Measurements from ENCODE around the gene RASD1.
A peak's percentile ranks its signal among the peaks of the same experiment; 100 is the strongest.
"Not testable (repeated sequence)": the region's sequence is repeated elsewhere in the genome, so short reads cannot be mapped to it uniquely, and the experiment has no call there.

Gene RASD1

DNA sequence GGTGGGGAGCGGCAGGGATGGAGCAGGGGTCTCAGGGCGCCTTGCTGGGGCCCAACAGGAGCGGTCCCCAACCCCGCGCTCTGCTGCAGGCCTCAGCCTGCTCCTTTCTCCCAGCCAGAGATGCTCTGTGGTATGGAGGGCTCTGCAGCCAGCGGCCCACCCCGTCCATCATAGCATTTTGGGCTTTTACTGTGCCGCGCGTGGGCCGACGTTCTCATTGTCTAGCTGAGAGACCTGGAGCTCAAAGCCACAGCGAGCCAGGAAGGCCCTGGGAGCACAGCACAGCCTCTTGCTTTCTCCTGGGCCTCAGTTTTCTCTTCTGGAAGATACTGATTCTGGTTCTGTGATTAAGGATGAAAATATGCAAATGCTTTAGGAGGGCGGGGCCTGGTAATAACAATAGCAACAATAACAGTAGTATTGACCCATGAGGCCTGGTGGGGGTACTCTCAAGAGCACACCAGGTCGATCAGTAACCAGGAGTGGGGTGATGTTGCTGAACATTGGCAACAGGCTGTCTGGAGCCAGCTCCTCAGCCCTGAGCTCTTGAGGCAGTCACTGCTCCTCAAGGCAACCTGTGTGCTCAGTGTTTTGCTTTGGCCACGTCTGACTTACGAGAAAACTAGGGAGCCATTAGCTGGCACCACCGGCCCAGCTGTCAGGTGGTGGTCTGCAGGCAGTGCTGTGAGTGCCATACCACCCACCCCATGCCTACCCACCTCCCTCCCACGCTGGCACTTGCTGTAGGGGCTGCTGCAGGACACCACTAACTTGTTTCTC is 1.1 kb upstream of the RASD1 start:
- DNase-seq (ENCODE audit: low read depth), result no peak

DNA sequence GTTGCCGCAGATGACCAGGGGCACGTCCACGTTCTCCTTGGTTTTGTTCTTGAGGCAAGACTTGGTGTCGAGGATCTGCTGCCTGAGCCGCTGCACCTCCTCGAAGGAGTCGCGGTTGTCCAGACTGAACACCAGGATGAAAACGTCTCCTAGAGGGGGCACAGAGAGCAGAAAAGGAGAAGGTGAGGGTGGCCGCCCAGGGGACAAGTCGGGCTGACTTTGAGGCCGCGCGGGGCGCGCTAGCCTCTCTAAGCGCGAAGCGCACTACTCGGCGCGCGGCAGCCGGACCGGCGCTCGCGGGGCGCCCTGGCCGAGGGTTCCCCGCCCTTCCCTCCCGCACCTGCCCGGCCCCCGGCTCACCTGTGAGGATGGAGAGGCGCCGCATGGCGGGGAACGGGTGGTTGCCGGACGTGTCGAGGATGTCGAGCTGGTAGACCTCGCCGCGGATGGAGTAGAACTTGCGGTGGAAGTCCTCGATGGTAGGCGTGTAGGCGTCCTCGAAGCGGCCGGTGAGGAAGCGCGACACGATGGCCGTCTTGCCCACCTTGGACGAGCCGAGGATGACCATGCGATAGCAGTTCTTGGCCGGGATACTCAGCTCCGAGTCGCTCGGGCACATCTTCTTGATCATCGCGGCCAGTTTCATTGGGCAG is 533 bp downstream of the RASD1 start:
- DNase-seq (ENCODE audit: low read depth), result no peak

DNA sequence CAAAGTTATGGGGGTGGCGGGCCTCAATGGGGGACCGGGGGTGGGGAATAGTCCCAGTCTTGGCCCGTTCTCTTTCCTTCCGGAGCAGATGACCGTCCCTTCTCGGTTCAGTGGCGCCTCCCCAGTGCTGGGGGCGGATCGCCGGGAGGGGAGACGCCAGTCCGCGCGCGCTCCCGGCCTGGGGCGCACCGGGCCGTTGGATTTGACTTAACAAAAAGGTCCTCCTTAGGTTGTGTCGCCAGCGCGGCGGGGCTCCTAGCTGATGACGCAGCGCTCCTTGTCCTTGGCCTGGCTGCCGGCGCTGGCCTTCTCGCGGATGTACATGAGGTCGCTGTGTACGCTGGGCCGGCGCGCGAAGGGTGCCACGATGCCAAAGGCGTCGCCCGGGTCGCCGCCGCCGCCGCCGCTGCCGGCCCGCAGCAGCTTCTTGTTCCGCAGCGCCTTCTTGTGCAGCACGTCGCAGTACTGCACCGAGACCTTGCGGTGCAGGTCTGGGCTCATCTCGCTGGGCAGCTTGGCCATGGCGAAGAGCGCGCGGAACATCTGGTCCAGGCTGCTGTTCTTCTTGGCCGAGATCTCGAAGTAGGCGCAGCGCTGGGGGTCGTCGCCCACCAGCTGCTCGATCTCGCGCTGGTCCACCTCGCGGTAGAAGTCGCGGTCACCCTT is 1.2 kb downstream of the RASD1 start:
- no peak for DNase-seq (ENCODE audit: low read depth)

DNA sequence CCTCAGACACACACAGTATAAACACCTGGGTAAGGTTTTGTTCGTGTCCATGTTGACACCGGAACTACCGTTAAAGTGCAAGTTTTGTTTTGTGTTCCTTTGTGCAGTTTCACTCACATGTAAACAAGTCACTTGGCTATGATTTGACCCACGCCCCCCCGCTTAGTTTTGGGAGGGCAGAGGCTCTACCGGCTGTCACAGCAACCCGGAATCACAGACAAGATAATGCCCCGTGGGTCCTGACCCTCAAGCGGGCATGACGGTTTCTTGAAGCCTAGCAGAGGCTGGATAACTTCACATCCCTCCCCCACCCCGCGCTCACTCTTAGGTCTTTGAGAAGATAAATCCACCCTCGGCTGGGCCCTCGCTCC is 1.7 kb downstream of the RASD1 start:
- DNase-seq (ENCODE audit: low read depth), result no peak

DNA sequence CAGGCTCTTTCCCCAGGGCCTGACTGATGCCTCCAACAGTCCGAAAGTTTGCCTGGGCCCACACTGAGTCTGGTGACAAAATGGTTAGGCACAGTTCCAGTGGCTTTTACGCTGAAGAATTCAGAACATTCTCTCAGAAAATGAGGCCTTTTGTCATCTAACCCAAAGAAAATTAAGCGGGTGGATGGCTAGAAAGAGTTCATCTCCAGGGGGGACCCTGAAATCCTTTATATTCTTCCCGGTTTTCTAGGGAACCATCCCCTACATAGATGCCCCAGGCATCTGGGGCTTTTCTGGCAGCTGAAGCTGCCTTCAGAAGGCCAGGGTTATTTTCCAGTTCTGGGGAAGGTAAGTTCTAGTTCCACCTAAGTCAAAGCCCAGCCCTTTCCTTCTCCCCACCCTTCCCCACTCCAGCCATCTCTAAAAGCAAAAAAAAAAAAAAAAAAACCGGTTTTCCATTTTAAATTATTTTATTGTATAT is 2.2 kb downstream of the RASD1 start:
- no peak for DNase-seq (ENCODE audit: low read depth)

DNA sequence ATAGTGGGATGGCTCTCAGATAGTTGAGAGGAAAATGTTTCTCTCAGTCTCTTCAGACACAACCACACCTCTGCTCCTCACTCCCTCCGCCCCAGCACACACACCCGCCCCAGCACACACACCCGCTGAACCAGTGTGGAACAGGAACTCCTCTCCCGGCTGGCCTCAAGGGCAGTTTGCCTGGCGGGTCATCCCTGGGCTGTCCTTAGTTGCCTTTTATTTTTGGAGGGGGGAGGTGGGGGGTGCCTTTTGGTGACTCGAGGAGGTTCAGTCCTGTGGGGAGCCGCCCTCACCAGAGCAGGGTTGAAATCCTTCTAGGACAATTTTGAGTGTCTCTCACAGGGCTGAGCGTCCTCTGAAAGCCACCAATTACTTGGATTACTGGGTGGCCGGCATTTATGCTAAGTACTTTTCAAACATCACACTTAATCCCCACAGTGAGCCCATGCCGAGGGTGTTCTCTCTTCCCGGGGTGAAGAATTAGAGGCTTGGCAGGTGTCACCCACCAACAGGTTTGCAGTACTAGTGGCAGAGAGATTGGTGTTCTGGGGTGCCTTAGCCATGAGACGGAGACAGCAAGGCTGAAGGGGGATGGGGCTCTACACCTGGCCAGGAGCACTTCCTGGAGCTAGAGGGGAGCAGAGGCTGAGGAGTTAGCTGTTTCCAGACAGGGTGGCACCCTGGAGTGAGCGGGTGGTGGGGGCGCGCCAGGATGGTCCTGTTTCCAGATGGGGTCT is 2.8 kb downstream of the RASD1 start:
- DNase-seq (ENCODE audit: low read depth), result no peak

DNA sequence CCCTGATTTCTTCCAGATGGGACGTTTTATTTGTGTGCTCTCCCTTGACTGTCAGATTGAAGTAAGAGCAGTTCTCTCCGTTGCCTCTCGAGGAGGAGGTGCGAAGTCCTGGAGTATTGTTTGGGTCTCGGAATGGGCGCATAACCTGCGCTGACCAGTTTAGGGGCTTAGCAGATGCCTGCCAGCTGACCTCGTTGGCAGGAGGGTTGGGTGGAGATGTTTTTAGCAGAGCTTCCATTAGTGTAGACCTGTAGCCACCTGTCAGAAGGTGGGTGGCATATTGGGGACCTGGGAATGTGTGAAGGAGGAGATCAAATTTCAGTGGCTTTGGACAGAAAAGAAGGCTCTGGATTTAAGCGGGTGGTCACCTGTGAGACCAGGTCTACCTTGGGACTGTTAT is 3.6 kb downstream of the RASD1 start:
- no peak for DNase-seq (ENCODE audit: low read depth)

DNA sequence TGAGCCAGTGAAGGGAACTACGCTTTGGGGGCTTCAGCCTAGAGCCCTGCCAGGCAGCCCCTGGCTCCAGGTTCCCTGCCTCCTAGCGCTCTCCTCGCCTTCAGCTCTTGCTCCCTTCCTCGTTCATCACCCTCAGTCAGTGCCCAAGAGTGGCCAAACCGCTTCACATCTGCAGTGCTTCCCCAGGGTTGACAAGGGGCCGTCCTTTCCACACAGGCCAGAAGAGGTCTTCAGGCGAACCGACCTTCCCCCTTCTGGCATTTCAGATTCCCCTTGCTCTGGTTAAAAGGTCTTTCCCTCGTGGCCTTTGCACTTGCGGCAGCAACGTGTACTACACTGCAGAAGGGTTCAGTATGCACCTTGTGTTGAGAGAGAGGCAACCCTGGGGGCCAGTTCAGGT is 4.1 kb downstream of the RASD1 start:
- no peak for DNase-seq (ENCODE audit: low read depth)

DNA sequence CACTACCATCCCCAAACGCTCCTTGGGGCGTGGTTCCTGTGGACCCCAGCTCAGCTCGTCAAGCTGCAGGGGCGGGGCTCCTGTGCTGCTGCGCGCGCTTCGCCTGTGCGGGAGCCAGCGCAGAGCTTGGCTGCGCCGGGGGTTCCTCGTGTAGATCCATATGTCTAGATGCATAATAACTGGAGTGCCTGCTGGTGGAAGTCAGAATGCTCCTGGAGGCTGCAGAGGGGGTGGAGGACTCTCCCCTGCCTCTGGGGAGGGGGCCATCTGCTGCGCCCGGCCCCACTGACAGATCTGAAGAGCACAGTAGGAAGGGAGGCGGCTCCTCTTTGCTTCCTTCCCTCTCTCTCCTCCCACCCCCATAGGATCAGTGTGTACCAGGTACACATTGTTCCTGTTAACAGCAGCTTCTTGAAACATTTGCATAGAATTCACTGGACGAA is 4.6 kb downstream of the RASD1 start:
- no peak for DNase-seq (ENCODE audit: low read depth)

DNA sequence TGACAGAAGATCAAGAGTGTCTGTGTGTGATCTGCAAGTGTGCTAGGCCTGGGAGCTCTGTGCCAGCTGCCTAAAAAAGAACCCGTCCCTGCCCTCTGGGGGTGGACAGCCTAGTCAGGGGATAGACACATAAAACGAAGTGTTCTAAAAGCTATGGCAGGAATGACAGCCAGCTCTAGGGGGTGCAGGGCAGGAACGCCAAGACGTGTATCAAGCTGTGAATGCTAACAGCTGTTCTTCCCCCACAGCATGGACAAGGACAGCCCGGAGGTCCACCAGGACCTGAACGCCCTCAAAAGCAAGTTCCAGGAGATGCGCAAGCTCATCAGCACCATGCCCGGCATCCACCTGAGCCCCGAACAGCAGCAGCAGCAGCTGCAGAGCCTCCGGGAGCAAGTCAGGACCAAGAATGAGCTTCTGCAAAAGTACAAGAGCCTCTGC is 5.1 kb downstream of the RASD1 start:
- no peak for DNase-seq (ENCODE audit: low read depth)

DNA sequence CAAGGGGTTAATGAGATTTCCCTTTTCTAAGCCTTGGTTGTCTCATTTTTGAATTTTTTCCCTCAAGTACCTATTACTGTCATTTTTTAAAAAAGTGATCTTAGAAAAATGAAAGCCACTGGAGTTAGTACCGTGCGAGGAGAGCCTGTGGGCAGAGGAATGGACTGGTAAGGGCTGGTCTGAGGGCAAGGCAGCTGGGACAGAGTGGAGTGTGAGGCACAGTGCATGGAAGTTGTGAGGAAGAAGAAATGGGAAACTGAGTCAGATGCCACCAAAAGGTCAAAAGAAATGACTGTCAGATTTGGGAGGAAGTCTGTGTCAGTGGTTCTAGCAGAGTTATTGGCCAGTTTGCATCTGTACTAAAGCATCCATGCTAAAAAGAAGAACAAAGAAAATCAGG is 8.2 kb downstream of the RASD1 start:
- DNase-seq (ENCODE audit: low read depth), result no peak

DNA sequence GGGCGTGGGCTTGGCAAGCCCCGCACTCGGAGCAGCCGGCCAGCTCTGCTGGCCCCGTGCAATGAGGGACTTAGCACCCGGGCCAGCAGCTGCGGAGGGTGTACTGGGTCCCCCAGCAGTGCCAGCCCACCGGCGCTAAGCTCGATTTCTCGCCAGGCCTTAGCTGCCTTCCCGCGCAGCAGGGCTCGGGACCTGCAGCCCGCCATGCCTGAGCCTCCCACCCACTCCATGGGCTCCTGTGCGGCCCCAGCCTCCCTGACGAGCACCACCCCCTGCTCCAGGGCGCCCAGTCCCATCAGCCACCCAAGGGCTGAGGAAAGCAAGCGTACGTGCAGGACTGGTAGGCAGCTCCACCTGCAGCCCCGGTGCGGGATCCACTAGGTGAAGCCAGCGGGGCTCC is 9.8 kb downstream of the RASD1 start:
- not testable (repeated sequence) for DNase-seq (ENCODE audit: low read depth)

DNA sequence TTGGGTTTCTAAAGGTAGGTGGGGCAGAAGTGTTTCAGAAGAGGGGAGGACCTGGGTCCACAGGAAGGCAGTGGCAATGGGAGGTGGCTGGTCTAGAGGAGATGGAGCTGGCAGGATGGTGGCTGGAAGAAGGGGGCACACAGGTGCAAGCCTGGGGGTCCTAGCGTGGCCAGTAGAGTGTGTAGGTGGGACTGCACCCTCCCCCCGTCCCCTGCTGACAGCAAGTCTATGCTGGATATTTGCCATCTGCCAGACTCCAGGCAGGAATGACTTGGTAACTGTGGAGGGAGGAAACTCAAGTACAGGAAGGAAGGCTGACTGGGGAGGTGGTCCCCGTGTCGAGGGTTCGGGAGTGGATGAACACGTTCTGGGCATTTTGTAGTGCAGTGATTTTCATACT is 10.8 kb downstream of the RASD1 start:
- no peak for DNase-seq (ENCODE audit: low read depth)

DNA sequence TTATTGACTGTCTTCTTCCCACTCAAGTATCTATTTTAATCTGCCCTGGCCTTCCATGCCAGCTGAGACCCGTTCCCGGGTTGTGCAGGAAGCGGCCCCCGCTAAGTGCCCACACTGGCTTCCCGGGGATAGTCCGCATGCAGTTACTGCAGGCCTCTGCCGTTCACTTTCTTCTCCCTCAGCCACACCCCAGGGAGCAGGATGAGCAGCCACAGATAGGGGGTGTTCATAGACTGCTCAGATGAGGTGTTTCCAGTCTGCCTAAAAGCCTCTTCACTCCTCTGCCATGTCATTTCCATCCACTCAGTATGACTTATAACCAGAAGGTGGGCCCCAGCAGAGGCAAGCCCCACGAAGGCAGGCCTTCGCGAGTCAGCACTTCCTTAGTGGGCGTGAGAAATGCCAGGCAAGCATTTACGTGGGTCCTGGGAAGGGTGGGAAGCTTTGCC is 11.7 kb downstream of the RASD1 start:
- no peak for DNase-seq (ENCODE audit: low read depth)

DNA sequence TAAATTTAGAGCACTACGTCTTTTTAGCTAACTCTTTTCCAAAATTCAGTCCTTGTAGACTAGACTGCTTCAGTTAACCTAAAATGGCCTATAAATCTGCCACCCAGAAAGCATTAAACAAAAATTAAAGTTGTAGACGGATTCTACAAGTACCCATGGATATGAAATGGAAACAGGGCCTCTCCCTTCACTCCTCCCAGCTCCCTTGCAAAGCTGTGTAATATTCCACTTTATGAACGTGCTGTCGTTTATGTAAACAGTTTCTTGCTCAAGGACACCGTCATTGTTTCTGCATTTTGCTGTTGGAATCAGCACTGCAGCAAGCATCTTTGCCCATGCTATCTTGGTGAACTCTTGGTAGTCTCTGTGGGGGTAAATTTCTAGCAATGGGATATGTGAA is 14.3 kb downstream of the RASD1 start:
- no peak for DNase-seq (ENCODE audit: low read depth)

DNA sequence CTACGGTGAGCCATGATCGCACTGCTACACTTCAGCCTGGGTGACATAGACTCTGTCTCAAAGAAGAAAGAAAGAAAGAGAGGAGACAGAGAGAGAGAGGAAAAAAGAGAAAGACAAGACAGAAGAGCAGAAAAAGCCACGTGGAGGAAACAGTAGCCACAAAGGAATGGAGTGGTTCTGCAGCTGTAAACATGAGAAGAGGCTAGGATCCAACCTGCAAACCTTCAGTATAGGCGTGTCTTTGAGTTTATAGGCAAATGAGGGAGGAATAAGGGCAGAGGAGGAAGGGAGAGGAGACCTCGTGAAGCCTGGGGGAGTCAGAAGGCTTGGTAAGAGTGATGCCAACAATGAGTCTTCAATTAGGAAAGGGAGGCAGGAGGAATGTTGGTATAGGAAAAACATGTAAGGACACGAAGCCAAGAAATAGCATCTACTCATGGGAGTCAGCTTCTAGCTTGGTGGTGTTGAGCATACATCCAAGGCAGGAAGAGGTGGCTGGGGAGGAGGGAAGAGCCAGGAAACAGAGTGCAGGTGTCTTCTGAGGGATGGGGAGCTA is 15.5 kb downstream of the RASD1 start:
- DNase-seq (ENCODE audit: low read depth), result no peak

DNA sequence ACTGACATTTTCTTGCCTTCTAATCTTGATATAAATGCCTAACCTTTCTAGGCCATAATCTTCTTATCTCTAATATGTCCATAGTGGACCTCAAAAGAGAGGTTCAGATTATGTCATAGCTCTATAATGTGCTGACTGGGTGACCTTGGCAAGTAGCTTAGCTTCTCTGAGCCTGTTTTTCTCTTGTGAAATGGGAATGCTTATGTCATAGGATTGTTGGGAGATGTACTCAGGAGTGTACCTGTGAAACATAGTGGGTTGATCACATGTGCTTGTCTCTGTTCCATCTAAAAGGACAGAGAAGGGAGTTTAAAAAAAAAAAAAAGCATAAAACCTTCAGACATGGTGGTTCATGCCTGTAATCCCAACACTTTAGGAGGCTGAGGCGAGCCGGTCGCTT is 17.0 kb downstream of the RASD1 start:
- DNase-seq (ENCODE audit: low read depth), result no peak

DNA sequence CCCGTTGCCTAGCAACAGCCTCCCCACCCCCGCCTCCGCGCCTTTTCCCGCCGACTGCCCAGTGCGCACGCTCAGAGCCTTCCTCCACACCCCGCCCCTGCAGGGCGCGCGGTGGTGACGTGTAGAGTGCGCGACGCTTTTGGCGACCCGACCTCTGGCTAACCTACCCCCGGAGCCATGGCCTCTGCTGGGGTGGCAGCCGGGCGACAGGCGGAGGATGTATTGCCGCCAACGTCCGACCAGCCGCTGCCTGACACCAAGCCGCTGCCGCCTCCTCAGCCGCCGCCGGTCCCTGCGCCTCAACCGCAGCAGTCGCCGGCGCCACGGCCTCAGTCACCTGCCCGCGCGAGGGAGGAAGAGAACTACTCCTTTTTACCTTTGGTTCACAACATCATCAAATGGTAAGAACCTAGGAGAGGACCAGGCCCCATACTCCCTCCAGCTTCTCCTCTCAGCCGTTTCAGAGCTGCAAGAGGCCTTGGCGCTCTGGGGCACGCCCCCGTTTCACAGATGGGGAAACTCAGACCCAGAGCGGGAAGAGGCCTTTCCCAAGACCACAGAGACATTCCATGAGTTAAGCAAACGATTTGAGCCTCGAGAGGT is 19.2 kb downstream of the RASD1 start, which contains the start of gene MED9:
Gene MED9 (plus strand): TSS at position 136 of the 603 bp plus-strand sequence. CDS start 42 bp downstream, at position 178.
- DNase-seq (ENCODE audit: low read depth), result peak; percentile 86

DNA sequence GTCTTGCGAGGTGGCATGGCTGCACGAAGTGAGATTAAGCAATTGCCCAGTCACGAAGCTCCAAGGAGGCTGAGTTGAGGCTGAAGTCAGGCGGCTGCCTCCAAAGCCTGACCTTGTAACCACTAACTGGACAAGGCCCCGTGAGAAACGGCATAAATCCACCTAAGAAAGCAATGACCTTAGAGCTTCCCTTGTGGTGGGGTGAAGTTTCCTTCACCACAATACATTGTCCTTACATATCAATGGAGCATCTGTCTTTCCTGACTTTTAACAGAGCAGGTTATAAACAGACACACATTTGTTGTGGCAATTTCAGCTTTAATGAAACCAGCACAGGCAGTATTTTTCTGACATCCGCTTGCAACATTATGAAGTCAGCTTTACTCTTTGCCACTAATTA is 21.9 kb downstream of the RASD1 start:
- no peak for DNase-seq (ENCODE audit: low read depth)

DNA sequence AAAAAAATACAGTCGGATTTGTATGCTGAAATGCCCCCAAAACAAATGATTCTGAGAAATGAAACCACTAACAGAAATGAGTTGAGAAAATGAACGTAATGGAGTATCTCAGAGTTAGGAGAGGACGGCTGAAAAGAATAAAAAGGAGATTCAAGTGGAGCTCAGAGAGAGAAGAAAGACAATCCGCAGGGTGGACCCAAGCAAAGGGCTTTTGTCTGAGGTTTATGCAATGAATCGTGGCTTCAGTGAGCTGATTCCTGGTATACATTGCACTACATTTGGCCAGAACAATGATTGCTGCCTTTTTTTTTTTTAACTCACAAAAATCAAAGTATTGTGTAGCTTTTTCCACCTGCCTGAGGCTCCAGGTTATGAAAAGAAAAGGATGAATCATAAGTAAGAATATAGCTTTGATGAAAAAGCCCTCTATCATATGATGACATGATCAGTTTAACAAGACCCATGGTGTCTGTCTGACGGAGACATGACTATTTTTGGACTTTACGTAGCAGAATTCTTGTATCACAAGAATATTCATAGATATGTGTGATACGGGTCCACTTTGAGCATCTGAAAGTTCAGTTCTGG is 23.8 kb downstream of the RASD1 start:
- no peak for DNase-seq (ENCODE audit: low read depth)

DNA sequence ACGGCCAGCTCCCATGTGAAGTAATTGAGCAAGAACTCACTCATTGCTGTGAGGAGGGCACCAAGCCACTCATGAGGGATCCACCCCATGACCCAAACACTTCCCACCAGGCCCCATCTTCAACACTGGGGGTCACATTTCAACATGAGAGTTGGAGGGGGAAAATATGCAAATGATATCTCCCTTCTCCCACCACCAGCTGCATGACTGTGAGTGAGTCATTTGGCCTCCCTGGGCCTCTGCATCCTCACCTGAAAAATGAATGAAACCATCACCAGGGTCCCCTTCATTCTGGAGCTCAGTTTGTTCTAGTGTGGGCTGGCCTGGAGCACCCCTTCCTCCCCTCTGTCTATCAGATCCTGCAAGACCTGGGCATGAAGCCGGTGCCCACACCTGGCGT is 26.2 kb downstream of the RASD1 start:
- no peak for DNase-seq (ENCODE audit: low read depth)

Measured in HS-27A (cell line).